ENCODE results near the gene MPRIP.
A peak's percentile ranks its signal among the peaks of the same experiment; 100 is the strongest.

MPRIP gene

GRCh38 chr17:17231621-17232302 lies 189.5 kb downstream of the MPRIP start:
- DNase-seq (ENCODE audit: low read depth in 2 of 2), result no peak

DNA sequence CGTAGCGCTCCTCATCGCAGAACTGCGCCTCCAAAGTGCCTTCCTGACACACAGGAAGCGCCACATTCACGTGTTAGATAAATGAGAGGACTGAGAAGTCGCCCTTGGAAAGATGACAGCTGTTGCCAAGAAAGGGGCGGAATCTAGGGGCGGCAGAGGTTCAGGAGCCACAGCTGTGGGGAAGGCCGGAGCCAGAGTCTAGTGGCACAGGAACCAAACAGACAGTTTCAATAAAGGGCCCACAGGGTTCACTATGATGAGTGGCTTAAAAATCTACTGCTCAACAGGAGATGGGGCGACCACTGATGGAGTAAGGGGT lies 190.0 kb downstream of the MPRIP start:
- no peak for DNase-seq (ENCODE audit: low read depth in 2 of 2)

- DNase-seq (ENCODE audit: low read depth in 2 of 2), result no peak
Observed at GRCh38 chr17:17235212-17236174, 193.2 kb downstream of the MPRIP start.

GRCh38 chr17:17236295-17237025 lies 194.2 kb downstream of the MPRIP start:
- DNase-seq (ENCODE audit: low read depth in 2 of 2), result no peak

GRCh38 chr17:17237026-17237799 lies 195.0 kb downstream of the MPRIP start, which contains the start of gene FLCN:
Gene FLCN, minus strand, starts transcription at chr17:17237168. Its CDS starts 9,031 bp downstream, at chr17:17228137.
- DNase-seq (ENCODE audit: low read depth in 2 of 2), result peak; percentile 88 to 90

- no peak for DNase-seq (ENCODE audit: low read depth in 2 of 2)
Observed at GRCh38 chr17:17239832-17240231, 197.6 kb downstream of the MPRIP start.

- DNase-seq (ENCODE audit: low read depth in 2 of 2), result no peak
Observed at GRCh38 chr17:17241656-17242055, 199.4 kb downstream of the MPRIP start.

DNA sequence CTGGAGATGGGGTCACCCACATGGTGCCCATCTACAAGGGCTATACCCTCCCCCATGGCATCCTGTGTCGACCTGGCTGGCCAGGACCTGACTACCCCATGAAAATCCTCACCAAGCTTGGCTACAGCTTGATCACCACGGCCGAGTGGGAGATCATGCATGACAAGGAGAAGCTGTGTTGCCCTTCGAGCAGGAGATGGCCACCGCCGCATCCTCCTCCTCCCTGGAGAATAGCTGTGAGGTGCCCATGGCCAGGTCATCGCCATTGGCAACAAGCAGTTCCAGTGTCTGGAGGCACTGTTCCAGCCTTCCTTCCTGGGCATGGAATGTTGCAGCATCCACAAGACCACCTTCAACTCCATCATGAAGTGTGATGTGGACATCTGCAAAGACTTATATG lies 200.0 kb downstream of the MPRIP start:
- DNase-seq (ENCODE audit: low read depth in 2 of 2), result no peak
